ENCODE data around the gene DMGDH.
"Not testable (repeated sequence)": the region's sequence is repeated elsewhere in the genome, so short reads cannot be mapped to it uniquely, and the experiment has no call there.

The DMGDH gene

DNA sequence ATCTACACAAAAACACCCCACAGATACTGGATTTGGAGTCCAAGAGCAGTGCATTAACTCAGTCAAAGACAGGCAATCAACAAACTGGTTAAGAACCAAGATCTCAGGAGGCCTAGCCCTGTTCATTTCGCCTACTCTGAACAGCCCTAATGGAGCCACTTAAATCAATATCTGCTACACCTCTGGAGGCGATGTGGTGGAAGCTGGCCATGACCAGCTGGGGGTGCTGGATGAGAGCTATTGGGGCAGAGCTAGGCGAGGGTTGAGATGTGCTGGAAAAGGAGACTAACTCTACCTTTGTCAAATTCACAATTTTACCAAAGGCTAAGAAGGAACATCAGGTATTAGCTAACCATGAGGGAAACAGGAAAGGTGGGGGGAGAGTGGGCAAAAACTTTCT, 61.1 kb downstream of the DMGDH start:
- DNase-seq: no peak

DNA sequence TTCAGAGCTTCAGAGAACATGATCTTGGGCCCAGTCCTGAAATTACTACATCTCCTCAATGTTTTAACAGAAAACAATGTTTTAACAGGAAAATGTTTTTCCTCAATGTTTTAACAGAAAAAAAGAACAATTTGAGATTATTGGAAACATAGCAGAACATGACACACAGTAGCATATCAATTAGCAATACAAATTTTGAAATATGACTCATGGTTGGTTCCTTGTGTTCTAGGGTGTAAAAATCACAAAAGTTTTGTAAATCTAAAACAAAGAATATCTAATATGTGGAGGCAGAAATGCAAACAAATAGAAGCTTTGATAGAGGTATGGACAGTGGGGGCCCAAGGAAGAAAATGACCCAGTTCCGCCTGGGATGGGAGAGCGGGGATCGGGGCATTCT, 61.6 kb downstream of the DMGDH start:
- no peak for DNase-seq

DNA sequence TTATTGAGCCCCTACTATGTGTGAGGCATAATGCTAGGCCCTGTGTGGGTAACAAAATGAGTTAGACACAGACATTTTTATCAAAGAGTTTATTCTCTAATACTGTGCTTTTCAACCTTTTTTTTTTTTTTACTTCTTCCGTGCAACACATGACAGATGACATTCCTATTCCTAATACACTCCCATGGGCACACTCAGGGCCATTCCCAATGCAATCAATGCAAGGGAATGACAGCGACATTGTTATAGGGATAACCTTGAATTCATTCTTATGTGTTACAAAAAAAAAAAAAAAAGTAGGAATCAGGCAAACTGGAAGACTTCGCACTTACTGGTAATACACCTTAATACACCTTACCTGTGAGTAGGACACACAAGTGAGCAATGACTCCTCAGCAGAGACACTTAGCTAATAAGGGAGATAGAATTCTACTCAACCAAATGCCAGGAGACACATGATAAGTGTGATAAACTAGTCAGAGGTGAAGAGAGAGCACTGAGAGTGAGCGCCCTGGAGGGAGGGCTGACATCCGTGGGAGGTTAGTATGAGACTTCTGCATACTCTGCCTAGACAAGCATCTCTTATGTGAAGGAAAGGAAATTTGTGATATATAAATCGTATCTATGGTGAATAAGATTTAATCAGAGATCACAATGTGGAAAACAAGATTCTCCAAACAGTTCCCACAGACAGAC, 63.4 kb downstream of the DMGDH start:
- no peak for DNase-seq

DNA sequence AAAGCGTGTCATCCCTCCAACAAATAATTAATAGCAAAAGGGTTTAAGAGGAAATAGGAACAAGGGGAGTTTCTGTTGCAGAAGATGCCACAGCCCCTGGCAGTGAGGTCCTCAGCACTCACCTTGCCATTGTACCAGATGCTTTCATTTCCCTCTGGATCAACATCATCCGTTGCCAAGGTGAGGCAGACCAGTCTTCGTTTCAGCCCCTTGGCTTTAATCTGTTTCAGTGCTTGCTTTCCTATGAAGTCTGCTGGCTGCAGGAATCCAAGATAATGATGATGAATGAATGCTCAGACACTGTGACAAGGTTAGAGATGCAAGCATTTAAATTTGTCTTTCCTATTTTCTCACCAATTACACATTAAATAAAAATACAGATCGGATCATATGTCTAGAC, 64.3 kb downstream of the DMGDH start:
- DNase-seq: no peak

DNA sequence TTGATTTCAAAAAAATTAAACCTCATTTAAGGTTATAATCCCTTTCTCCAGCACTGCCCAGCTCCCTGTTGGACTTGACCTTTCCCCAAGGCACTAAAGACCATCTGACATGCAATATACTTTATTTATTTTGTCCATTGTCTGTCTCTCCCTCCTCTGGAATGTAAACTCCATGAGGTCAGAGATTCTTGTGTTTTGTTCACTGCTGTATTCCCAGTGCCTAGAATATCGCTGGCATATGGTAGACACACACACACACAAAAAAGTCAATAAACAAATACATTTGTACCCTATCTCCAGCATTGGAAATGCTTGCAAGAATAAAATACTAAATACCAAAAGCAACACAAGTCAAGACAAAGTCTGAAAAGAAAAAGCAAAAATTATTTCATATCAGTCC, 67.1 kb downstream of the DMGDH start:
- DNase-seq: no peak

DNA sequence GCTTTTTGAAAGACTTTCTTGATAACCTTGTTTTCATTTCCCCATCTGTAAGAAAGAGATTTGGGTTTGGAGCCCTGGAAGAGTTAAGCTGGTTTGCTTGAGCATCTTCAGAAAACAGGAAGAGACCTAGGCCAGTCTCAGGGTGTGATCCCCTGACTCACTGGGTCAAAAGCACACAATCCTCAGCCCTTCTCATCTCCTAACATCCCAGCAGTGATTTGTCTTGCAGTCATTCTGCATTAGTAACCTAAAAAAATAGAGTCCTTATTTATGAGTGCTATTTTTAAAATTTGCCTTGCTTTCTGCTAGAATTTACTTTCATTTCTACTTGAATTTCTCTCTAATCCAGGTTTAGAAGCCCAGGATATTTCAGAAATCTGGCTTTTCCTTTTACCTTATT, 68.0 kb downstream of the DMGDH start:
- DNase-seq: no peak

DNA sequence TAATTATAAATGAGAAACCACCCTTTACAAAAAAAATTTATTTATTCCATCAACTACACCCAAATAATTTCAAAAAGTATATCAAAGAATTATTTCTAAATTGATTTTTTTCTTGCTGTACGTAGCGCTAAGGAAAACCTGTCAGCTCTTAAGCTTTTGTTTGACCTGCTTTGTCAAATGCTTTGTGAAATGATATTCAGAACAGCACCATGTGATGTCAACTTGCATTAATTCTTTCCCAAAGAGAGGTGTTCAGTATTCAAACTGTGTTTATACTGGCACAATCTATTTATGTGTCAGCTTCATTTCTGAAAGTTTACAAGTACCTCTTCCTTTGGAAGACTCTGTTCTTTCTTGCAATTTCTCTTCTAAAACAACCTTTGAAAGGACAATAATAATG, 72.4 kb downstream of the DMGDH start:
- DNase-seq: no peak

DNA sequence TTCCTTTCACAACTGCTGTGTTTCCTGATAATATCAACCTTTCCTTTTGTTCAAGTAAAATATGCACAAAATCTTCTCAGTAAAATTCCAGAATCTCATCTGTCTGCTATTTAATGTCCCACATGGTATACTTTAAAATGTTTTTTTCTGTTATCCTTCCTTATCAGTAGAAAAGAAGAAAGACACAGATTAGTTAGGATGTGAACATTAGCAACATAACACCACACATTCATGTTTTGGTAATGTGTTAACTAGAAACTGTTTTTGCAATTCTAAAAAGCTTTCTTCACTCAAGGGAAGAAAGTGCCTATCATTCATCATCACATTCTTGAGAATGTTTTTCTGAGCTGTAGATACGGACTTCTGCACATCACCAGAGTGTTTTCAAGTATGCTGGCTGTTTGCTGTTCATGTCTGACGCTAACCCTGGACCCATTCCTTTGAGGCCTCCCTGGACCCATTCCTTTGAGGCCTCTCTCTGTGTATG, 73.9 kb downstream of the DMGDH start:
- DNase-seq: no peak

DNA sequence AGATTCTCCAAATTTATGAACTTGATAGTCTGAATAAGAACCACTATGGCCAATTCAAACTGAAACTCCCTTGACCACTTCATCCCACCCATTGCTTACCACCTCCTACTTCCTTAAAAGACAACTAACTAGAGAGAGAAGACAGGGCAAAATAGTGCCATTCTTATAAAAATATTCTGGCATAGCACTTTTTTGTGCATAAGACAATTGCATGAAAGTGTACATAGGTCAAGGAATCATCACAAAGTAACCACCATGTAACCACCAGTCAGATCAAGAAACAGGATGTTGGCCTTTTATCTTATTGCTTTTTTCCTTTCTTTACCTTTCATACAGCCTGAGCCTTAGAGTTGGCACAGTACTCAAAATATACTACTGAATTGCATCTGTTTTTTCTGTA, 76.3 kb downstream of the DMGDH start:
- DNase-seq: no peak

DNA sequence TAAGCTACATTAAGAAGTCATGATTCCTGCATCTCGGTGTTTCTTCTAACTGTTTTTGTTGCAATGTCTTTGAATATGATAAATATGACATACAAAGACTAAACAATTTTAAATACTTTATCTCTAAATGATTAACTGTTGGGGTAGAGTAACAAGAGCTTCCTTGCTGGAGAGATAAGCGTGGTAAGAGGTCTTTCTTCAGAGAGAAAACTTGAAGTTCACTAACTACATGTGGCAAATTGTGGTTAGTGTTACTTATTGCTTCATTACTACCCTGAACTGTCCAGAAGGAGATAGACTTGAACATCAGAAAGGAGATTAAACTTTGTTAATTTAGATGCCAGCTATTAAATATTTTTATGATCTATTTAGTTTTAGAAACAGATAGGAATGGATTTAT, 77.3 kb downstream of the DMGDH start:
- no peak for DNase-seq

DNA sequence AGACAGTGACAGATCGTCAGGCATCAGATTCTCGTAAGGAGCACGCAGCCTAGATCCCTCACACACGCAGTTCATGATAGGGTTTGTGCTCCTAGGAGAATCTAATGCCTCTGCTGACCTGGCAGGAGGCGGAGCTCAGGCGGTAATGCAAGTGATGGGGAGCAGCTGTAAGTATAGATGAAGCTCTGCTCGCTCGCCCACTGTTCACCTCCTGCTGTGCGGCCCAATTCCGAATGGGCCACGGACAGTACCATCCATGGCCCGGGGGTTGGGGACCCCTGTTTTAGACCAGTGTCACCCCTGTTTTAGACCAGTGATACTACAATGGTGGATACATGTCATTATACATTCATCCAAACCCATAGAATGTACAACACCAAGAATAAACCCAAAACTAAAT, 80.4 kb downstream of the DMGDH start:
- no peak for DNase-seq

DNA sequence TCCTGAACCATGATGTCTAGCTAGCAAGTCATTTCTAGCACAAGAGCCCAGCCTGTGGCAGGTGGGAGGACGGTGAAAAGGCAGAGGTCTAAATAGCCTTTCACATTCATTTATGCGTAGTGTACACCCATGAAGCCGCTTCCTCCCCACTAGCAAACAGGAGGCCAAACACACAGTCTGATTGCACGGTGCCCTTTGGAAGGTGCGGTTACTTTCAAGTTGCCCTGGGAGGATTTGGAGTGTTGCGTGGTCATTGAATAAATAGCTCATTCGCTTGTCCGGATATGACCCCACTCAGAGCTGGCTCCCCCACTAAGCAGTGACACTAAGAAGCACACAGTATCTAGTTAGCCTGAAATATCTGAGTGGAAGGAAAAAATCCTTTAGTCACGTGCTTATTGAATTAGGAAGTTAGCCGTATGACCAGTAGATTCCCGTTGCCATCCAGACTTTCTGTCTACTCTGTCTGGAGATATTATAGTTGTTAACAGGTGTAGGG, 83.7 kb downstream of the DMGDH start:
- peak in 3 of 4 experiments; percentile 2 to 25 (median 22) for DNase-seq

DNA sequence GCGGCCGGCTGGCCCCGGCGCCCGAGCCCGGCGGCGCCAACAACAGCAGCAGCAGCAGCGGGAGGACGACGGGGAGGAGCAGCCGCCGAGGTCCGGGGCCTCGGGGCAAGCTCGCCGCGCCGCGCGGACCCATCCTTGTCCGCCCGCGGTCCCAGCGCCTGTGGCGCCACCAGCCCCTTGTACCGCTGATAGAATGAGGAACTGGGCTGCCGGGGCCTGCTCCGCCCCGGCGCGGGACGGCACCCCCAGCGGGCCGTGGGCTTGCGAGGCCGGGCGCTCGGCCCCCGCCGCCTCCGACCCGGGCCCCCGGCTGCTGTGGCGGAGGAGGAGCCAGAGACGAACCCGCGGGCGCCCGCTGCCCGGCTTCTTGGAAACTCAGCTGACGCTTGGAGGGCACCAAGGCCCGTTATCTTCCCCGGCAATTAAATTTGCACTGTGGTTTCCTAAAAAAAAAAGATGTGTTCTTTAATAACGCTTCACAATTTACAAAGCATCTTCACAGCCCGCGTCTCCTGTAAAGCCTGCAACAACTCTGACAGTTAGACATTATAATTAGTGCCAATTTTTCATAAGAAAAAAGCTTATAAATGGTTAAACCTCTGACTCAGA, 84.3 kb downstream of the DMGDH start, which contains the start of gene ARSB:
Gene ARSB (minus strand): TSS at position 195 of the 609 bp plus-strand sequence. CDS start 62 bp downstream, at position 133.
- DNase-seq: peak; percentile 15 to 33 (median 28)

DNA sequence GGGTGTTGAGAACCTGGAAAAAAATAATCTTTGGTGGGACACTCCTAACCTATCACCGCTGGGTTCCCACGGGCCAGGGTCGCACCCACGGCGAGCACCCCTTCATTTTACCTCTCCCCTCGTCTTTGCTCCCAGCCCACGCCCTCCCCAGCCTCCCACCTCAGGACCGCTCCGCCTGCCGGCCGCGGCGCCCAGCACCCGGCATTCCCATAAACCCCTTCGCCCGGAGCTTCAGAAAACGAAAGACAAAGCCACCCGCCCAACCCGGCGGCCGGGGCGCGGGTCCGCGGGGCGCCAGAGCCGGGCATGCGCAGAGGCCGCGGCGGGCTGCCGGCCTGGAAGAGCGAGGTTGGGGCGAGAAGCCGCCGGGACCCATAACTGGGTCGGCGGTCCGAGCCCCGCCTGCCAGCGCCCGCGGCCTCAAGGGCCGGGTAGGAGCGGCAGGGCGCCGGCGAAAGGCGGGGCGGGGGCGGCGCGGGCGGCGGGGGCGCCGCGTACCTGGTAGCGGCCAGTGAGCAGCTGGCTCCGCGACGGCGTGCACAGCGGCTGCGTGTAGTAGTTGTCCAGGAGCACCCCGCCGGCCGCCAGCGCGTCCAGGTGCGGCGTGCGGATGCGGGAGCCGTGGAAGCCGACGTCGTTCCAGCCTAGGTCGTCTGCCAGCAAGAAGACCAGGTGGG, 84.9 kb downstream of the DMGDH start:
- peak; percentile 47 to 58 (median 54) for DNase-seq

DNA sequence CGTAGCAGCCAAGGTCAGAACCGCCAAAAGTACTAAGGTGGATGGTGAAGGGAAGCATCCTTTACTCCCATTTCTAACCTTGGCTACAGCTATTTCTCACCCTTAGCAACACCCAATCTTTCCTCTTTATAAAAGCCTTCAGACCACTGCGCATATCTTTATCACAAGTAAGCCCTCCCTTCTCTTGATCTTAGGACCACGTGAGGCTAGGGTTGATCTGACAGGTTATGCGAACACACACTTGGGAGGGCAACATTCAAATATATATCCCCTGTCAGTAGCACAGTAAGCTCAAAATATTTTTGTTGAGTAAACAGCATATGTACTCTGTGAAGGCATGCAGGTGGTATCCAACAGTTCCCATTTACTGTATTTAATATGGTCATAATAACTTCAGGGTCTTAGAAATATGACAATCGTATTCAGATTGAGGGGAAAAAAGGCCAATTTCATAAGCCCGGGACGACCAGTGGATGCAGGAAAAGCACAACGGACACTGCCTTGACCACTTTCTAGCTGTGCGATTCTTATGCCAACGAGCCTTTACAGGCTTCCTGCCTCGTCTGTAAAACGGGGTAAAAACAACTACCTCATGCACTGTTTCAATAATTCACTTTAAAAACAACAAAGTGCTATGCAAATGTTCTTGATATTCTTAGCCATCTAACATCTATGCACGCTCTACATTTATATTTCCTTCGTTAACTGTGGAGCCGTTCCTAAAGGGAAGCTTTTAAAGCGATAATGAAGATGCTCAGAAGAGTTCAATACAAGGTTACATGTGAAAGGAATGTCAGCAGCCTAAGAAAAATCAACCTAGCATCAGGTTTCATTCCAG, 85.7 kb downstream of the DMGDH start:
- no peak for DNase-seq

DNA sequence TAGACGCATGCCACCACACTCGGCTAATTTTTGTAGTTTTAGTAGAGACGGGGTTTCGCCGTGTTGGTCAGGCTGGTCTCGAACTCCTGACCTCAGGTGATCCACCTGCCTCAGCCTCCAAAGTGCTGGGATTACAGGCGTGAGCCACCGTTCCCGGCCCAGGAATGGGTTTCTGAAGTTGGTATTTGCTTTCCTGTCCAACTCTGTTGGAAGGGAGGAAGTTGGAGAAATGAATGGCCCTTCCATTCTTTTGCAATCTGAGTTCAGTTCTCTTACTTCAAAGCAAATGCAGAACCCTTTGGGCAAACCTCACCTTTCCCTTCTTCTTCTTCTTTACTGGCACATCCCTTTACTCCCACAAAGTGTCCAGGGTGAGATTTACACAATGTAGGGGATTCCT, 86.3 kb downstream of the DMGDH start:
- DNase-seq: not testable (repeated sequence)

DNA sequence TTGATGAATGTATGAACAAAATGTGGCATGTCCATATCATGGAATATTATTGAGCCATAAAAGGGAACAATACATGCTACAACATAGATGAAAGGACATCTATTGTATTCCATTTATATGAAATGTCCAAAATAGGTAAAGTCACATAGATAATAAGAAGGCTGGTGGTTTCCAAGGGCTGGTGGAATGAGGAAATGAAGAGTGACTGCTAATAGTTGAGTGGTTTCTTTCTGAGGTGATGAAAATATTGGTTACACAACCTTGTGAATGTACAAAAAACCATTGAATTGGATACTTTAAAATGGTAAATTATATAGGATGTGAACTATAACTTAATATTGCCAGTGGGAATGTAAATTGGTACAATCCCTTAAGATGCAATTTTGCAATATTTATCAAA, 89.6 kb downstream of the DMGDH start:
- DNase-seq: no peak

DNA sequence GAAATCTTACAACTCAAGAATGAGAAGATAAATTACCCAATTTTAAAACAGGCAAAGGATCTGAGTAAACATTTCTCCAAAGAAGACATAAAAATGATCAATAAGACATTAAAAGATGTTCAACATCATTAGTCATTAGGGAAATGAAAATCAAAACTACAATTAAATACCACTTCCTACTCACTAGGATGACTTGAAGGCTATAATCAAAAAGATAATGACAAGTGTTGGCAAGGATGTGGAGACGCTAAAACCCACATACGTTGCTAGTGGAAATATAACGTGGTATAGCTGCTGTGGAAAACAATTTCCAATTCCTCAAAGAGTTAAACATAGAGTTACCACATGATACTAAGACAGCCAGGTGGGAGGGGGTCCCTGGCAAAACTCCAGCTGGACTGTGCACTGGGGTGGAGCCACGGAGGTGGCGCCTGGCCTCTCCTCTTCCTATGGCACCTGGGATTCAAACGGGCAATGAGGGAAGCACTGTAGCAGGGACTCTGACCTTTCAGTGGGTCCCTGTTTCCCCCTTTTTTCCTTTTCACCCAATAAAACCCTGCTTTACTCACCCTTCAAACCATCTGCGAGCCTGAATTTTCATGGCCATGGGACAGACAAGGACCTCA, 90.2 kb downstream of the DMGDH start:
- no peak for DNase-seq

DNA sequence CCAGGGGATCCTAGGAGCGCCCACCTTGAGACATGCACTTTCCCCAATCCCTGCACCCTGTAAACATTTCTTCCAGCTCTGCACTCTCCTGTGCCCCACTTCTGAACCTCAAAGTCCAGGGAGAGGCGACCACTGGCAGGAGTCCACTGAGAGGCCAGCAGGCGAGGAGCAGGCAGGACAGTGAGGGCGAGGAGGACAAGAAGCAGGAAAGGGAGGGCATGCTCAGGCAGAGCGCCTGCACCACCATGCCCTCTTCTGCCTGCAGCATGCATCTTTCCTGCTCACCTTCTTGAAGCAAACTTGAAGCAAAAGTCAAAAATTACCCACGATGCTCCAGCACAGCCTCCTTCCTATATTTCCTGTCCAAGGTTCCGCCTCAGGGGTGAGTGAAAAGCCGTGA, 94.4 kb downstream of the DMGDH start:
- DNase-seq: no peak

DNA sequence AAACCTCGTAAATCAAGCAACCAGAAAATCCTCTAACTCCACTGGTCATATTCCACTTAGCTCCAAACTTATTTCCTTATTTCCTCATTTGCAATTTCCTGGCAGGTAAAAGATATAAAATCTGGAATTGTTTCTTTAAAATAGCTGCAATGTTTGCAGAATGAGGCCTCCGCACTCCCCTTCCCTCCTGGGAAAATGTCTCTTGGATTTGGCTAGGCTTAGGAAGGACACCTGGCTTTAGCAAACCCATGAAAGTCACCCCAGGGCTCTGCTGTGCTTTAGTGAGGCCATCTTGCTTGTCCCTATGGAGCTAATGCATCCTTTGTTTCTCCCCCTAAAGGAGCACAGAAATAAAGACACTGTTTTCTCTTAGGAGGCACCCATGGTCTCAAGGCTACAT, 94.9 kb downstream of the DMGDH start:
- no peak for DNase-seq

DNA sequence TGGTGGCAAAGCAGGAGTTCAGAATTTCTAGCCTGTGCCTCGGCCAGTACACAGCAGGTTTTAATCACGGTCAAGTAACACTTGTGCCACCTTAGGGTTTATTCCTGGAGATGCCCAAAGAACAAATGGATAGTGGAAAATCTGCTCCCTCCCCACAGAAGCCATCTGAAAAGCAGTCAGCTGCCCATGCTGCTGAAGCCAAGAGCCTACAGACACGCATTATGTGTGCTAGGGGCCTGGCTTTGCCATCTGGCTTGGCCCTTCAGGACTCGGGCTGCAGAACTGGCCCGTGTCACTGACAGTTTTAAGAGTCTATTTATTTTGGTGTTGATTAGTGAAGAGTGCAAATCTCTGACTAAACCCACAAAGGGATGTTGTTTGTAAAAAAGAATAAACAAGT, 95.5 kb downstream of the DMGDH start:
- no peak for DNase-seq

DNA sequence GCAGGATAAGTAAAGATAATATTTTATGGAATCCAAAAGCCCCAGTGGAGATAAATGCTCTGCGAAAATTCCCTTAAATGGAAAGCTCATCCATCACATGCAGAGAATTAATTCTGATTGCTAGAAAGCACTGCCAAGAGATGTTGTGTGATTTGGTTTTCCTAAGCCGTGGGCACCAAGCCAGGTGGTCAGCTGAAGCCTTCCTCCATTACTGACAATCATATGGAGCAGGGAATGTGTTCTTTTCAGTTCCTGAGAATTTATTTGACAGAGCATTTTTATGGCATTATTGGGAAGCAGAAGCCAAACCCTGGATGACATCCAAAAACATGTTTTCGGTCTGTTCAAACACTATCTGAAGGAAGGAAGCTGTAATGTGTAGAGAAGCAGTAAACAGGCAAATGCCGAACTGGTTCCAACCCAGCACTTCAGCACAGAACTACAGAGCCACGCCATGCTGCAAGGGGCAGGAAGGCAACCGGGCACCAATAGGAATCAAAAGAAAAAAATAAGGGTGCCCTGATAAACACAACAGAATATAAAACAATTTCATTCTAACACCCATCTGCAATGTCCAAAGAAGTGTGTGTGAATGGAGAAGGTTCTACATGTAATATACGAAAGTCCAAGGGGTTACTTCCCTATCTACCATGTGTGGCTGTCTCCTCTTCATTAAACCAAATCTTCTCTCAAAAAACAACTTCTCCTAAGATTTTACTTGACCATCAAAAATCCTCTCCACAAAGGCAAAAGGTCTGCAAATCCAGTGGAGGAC, 96.6 kb downstream of the DMGDH start:
- DNase-seq: no peak

All from activated CD4-positive, CD25-positive, alpha-beta regulatory T cell (primary cell).